Kidney (tissue), 14 donors: ENCODE data around the gene PDE3B. TPM values are rescaled to one million over a fixed set of nuclear protein-coding genes. Genes with fewer than 3 reads are reported as not detected.

Source experiments
- DNase-seq, 5 donors: peaks; one replicate each; pipeline ENCODE4 v3.0.0-alpha.2; 2013 to 2020
- FAIRE-seq: peaks from 2 replicates; lab custom pipeline; 2012; peaks lifted over from hg19 to GRCh38; lab: Jason Lieb, UNC
- H3K27ac ChIP-seq, 2 donors: one replicate each; pipeline ENCODE4 v1.7.0; 2013; ENCODE audit warnings: low read depth in 2 of 2, low read length in 2 of 2, inconsistent platforms in 1 of 2
- H3K27me3 ChIP-seq: one replicate; pipeline ENCODE4 v1.7.1; 2013; ENCODE audit warnings: low read length, inconsistent platforms; ENCODE audit not compliant: control insufficient read depth, insufficient read depth
- H3K36me3 ChIP-seq, 3 donors: one replicate each; pipeline versions ENCODE4 v1.7.0 to v1.7.1; 2013; ENCODE audit warnings: low read length in 3 of 3, control low read depth in 1 of 3, inconsistent platforms in 1 of 3; ENCODE audit not compliant: insufficient read depth in 3 of 3, control insufficient read depth in 2 of 3
- H3K4me1 ChIP-seq, 3 donors: one replicate each; pipeline versions ENCODE4 v1.7.0 to v1.7.1; 2013; ENCODE audit warnings: low read length in 3 of 3, inconsistent platforms in 1 of 3, low read depth in 1 of 3; ENCODE audit not compliant: control insufficient read depth in 2 of 3, insufficient read depth in 2 of 3
- H3K4me3 ChIP-seq, 3 donors: one replicate each; pipeline versions ENCODE4 v1.7.0 to v1.8.1; 2013; ENCODE audit warnings: low read length in 3 of 3, control low read depth in 1 of 3, inconsistent platforms in 1 of 3
- H3K9ac ChIP-seq, 3 donors: one replicate each; pipeline versions ENCODE4 v1.7.0 to v1.7.1; 2013; ENCODE audit warnings: low read length in 3 of 3, control low read depth in 1 of 3, inconsistent platforms in 1 of 3
- H3K9me3 ChIP-seq, 3 donors: one replicate each; pipeline versions ENCODE4 v1.7.0 to v1.7.1; 2013; ENCODE audit warnings: low read length in 3 of 3, control low read depth in 1 of 3, inconsistent platforms in 1 of 3; ENCODE audit not compliant: control insufficient read depth in 2 of 3, insufficient read depth in 1 of 3
- intact Hi-C: fragments of 100-400 bp; cut with DNase I; formaldehyde crosslinking; loops from one replicate; pipeline ENCODE4 v1.11.1; 2022
- polyA plus RNA-seq: library from polyadenylated mRNA; stranded (reverse); fragments of 350-450 nt; fragmentation: Illumina TruSeq; extraction: RNeasy Lipid Tissue Mini Kit (QIAGEN cat#74804); gene quantifications from one replicate; pipeline ENCODE4 v1.2.3, GENCODE V29; 2014; ENCODE audit warnings: low read depth, low replicate concordance; ENCODE audit not compliant: insufficient read depth
- total RNA-seq: library from RNA; stranded (reverse); fragmentation: NEBNext Ultra II Directional; extraction: Animal tissue kit (Norgen Biotek cat#: 25700); gene quantifications from one replicate; pipeline ENCODE4 v1.2.1, GENCODE V29; 2021
- TF ChIP-seq, protein P1 (sequence below): IDR thresholded peaks from 3 replicates; pipeline ENCODE4 v1.5.1; 2012; ENCODE audit warnings: mild to moderate bottlenecking, moderate library complexity, borderline replicate concordance; ENCODE audit not compliant: insufficient read depth; ENCODE audit errors: extremely low read depth
- donor health status: control.
- donor health status: control.
- donor health status: control.
- donor health status: control.
- donor health status: control.
- donor health status: DM: yes; HTN: yes; CAD: no.
- donor health status: Normal renal cell carcinoma (clear cell type).

PDE3B gene
- total and polyA plus RNA-seq, 2 donors from 2014 or later: 0.99 to 7.4 TPM

GRCh38 chr11:14644226-14645014 is 816 bp downstream of the PDE3B start:
- DNase-seq (peak; percentile 68 to 81 (median 69)), FAIRE-seq (no peak)
- Histone ChIP-seq H3K27ac (peak overlapping the region; percentile 44), H3K27me3 (peaks cover 17% of the 10 kb centered on the region), H3K4me3 (peak overlapping the region; percentile 58 to 72 (median 64)), H3K9me3 (no peaks in the 10 kb centered on the region), H3K4me1 (peaks cover 0 to 3% (median 0%) of the 10 kb centered on the region in 3 donors), H3K9ac (peak overlapping the region; percentile 6 to 42 (median 33)), H3K36me3 (no peaks in the 10 kb centered on the region)
- intact Hi-C loops: no loop called here
- TF ChIP-seq, protein P1, sequence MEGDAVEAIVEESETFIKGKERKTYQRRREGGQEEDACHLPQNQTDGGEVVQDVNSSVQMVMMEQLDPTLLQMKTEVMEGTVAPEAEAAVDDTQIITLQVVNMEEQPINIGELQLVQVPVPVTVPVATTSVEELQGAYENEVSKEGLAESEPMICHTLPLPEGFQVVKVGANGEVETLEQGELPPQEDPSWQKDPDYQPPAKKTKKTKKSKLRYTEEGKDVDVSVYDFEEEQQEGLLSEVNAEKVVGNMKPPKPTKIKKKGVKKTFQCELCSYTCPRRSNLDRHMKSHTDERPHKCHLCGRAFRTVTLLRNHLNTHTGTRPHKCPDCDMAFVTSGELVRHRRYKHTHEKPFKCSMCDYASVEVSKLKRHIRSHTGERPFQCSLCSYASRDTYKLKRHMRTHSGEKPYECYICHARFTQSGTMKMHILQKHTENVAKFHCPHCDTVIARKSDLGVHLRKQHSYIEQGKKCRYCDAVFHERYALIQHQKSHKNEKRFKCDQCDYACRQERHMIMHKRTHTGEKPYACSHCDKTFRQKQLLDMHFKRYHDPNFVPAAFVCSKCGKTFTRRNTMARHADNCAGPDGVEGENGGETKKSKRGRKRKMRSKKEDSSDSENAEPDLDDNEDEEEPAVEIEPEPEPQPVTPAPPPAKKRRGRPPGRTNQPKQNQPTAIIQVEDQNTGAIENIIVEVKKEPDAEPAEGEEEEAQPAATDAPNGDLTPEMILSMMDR: no peak

- FAIRE-seq (no peak), DNase-seq (peak in 1 of 5 donors; percentile 48)
- peak overlapping the region in 1 of 2 donors; percentile 44 for H3K27ac ChIP-seq
- peak overlapping the region; percentile 58 to 72 (median 64) for H3K4me3 ChIP-seq
- no peaks in the 10 kb centered on the region for H3K9me3 ChIP-seq
- intact Hi-C loops: no loop called here
- no peaks in the 10 kb centered on the region for H3K36me3 ChIP-seq
- peak overlapping the region in 2 of 3 donors; percentile 19 to 33 for H3K9ac ChIP-seq
- peaks cover 17% of the 10 kb centered on the region for H3K27me3 ChIP-seq
- peaks cover 0 to 3% (median 0%) of the 10 kb centered on the region in 3 donors for H3K4me1 ChIP-seq
- TF ChIP-seq, protein P1: no peak
Observed at GRCh38 chr11:14645015-14645912, 1.7 kb downstream of the PDE3B start.

- TF ChIP-seq, protein P1: no peak
- no peak overlapping the region for H3K9ac ChIP-seq
- peak overlapping the region in 2 of 3 donors; percentile 58 to 72 for H3K4me3 ChIP-seq
- no peaks in the 10 kb centered on the region for H3K36me3 ChIP-seq
- peaks cover 17% of the 10 kb centered on the region for H3K27me3 ChIP-seq
- DNase-seq: peak in 1 of 5 donors; percentile 28
- H3K4me1 ChIP-seq: peaks cover 0 to 3% (median 0%) of the 10 kb centered on the region in 3 donors
- no peaks in the 10 kb centered on the region for H3K9me3 ChIP-seq
- FAIRE-seq: no peak
- H3K27ac ChIP-seq: no peak overlapping the region
- intact Hi-C loops: no loop called here
Observed at GRCh38 chr11:14645985-14646900, 2.6 kb downstream of the PDE3B start.
